HepG2 (cell line): Measurements from ENCODE around the gene SNHG17. TPM values are rescaled to one million over a fixed set of nuclear protein-coding genes. Genes with fewer than 3 reads are reported as not detected.

ENCODE experiments used
- BCL6 ChIP-seq: IDR thresholded peaks from 2 replicates; pipeline ENCODE4 v1.6.1; 2016; ENCODE audit warnings: missing genetic modification reagents, missing compliant biosample characterization
- ETV5 ChIP-seq: IDR thresholded peaks from 2 replicates; pipeline ENCODE4 v1.6.1; 2018; ENCODE audit warnings: missing biosample characterization, missing genetic modification reagents, inconsistent platforms, borderline replicate concordance
- HIVEP1 ChIP-seq: sonication (generic); formaldehyde crosslinking; IDR thresholded peaks from 2 replicates; pipeline ENCODE4 v1.4.0; 2020; ENCODE audit warnings: mild to moderate bottlenecking, missing genetic modification reagents
- HOXA5 ChIP-seq: sonication (generic); formaldehyde crosslinking; IDR thresholded peaks from 2 replicates; pipeline ENCODE4 v1.4.0; 2020; ENCODE audit warnings: missing genetic modification reagents
- REPIN1 ChIP-seq: sonication (generic); formaldehyde crosslinking; IDR thresholded peaks from 2 replicates; pipeline ENCODE4 v1.8.0; 2022; ENCODE audit warnings: missing genetic modification reagents, low read depth, mild to moderate bottlenecking, borderline replicate concordance
- SNAPC4 ChIP-seq: sonication (generic); formaldehyde crosslinking; IDR thresholded peaks from 2 replicates; pipeline ENCODE4 v1.4.0; 2020; ENCODE audit warnings: mild to moderate bottlenecking, missing genetic modification reagents
- ZBTB10 ChIP-seq: sonication (generic); formaldehyde crosslinking; IDR thresholded peaks from 2 replicates; pipeline ENCODE4 v1.4.0; 2020; ENCODE audit warnings: missing genetic modification reagents, borderline replicate concordance
- ZBTB38 ChIP-seq: sonication (generic); formaldehyde crosslinking; IDR thresholded peaks from 2 replicates; pipeline ENCODE4 v1.5.1; 2020; ENCODE audit warnings: mild to moderate bottlenecking, missing genetic modification reagents
- ZNF761 ChIP-seq: sonication (generic); formaldehyde crosslinking; conservative IDR thresholded peaks from 2 replicates; pipeline ENCODE4 v1.4.0; 2020; ENCODE audit warnings: mild to moderate bottlenecking, missing genetic modification reagents
- ZSCAN30 ChIP-seq: sonication (generic); formaldehyde crosslinking; IDR thresholded peaks from 2 replicates; pipeline ENCODE4 v1.5.0; 2020; ENCODE audit warnings: mild to moderate bottlenecking, missing genetic modification reagents
- polyA plus RNA-seq, 8 experiments: library from polyadenylated mRNA; depleted of rRNA in 3 of 8; stranded (reverse) in 7 of 8; unstranded in 1 of 8; fragments of >200 nt; fragmentation: Illumina TruSeq in 4 of 8; extraction: Trizol in 4 of 8; gene quantifications; 2 replicates each; pipeline versions ENCODE4 v1.2.1 to v1.2.3, GENCODE V29; 2011 to 2016; ENCODE audit warnings: low read depth in 4 of 8, missing spikeins in 1 of 8, mixed read lengths in 1 of 8; ENCODE audit not compliant: insufficient read depth in 1 of 8
- total RNA-seq, 5 experiments: library from RNA; depleted of rRNA; stranded (reverse); fragments of >200 nt; fragmentation: Illumina TruSeq; extraction: Trizol; gene quantifications; 2 replicates each; pipeline ENCODE4 v1.2.3, GENCODE V29; 2016; ENCODE audit warnings: low read depth in 1 of 5
- TF ChIP-seq, protein P1 (sequence below): sonication (generic); formaldehyde crosslinking; IDR thresholded peaks from 2 replicates; pipeline ENCODE4 v1.8.0; 2022; ENCODE audit warnings: mild to moderate bottlenecking, missing genetic modification reagents; ENCODE audit not compliant: insufficient replicate concordance
- TF ChIP-seq, protein P2 (sequence below): sonication (generic); formaldehyde crosslinking; IDR thresholded peaks from 2 replicates; pipeline ENCODE4 v1.4.0; 2020; ENCODE audit warnings: missing genetic modification reagents
- TF ChIP-seq, protein P3 (sequence below): sonication (generic); formaldehyde crosslinking; IDR thresholded peaks from 2 replicates; pipeline ENCODE4 v1.4.0; 2020; ENCODE audit warnings: missing genetic modification reagents

Gene SNHG17
- total and polyA plus RNA-seq, 2 of the 13 experiments (the other 11 are each of a cell fraction or from before 2014, with no cell fraction given) = 26.2 to 41.2 TPM

DNA sequence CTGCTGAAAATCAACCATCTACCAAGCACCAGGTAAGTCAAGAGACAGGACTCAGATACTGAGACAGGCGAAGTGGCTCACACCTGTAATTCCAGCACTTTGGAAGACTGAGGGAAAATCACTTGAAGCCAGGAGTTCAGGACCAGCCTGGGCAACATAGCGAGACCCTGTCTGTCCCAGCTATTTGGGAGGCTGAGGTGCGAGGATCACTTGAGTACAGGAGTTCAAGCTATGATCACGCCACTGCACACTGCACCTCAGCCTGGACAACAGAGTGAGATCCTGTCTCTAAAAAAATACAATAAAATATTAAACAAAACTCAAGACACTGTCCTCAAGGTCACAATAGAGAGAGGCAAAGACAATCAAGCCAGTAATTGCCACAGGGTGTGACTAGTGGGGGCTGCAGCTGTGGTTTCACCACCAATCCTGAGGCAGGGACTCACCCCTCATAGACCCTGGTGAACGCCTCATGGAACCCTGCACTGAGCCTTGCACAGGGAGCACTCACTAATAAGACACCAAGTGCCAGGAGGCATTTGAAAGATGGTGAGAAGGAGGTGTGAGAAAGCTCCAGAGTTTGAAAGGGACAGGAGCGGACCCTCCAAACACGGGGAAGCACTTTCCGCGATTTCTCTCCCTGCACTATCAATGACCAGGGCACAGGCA is 1.7 kb downstream of the SNHG17 start (continued):
- TF ChIP-seq ZBTB38 (CRISPR knock-in tag) = 0 out of 2 replicates have a peak, but pooled peaks have one; percentile 16
- no peak for TF ChIP-seq REPIN1 (CRISPR knock-in tag)
- TF ChIP-seq, protein P1, sequence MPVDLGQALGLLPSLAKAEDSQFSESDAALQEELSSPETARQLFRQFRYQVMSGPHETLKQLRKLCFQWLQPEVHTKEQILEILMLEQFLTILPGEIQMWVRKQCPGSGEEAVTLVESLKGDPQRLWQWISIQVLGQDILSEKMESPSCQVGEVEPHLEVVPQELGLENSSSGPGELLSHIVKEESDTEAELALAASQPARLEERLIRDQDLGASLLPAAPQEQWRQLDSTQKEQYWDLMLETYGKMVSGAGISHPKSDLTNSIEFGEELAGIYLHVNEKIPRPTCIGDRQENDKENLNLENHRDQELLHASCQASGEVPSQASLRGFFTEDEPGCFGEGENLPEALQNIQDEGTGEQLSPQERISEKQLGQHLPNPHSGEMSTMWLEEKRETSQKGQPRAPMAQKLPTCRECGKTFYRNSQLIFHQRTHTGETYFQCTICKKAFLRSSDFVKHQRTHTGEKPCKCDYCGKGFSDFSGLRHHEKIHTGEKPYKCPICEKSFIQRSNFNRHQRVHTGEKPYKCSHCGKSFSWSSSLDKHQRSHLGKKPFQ = no peak
- TF ChIP-seq, protein P2, sequence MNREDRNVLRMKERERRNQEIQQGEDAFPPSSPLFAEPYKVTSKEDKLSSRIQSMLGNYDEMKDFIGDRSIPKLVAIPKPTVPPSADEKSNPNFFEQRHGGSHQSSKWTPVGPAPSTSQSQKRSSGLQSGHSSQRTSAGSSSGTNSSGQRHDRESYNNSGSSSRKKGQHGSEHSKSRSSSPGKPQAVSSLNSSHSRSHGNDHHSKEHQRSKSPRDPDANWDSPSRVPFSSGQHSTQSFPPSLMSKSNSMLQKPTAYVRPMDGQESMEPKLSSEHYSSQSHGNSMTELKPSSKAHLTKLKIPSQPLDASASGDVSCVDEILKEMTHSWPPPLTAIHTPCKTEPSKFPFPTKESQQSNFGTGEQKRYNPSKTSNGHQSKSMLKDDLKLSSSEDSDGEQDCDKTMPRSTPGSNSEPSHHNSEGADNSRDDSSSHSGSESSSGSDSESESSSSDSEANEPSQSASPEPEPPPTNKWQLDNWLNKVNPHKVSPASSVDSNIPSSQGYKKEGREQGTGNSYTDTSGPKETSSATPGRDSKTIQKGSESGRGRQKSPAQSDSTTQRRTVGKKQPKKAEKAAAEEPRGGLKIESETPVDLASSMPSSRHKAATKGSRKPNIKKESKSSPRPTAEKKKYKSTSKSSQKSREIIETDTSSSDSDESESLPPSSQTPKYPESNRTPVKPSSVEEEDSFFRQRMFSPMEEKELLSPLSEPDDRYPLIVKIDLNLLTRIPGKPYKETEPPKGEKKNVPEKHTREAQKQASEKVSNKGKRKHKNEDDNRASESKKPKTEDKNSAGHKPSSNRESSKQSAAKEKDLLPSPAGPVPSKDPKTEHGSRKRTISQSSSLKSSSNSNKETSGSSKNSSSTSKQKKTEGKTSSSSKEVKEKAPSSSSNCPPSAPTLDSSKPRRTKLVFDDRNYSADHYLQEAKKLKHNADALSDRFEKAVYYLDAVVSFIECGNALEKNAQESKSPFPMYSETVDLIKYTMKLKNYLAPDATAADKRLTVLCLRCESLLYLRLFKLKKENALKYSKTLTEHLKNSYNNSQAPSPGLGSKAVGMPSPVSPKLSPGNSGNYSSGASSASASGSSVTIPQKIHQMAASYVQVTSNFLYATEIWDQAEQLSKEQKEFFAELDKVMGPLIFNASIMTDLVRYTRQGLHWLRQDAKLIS (CRISPR knock-in tag) = no peak
- TF ChIP-seq, protein P3, sequence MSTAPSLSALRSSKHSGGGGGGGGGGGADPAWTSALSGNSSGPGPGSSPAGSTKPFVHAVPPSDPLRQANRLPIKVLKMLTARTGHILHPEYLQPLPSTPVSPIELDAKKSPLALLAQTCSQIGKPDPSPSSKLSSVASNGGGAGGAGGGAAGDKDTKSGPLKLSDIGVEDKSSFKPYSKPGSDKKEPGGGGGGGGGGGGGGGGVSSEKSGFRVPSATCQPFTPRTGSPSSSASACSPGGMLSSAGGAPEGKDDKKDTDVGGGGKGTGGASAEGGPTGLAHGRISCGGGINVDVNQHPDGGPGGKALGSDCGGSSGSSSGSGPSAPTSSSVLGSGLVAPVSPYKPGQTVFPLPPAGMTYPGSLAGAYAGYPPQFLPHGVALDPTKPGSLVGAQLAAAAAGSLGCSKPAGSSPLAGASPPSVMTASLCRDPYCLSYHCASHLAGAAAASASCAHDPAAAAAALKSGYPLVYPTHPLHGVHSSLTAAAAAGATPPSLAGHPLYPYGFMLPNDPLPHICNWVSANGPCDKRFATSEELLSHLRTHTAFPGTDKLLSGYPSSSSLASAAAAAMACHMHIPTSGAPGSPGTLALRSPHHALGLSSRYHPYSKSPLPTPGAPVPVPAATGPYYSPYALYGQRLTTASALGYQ = no peak
- no peak for TF ChIP-seq BCL6
- no peak for TF ChIP-seq ETV5 (CRISPR knock-in tag)
- TF ChIP-seq HIVEP1 = 0 out of 2 replicates have a peak, but pooled peaks have one; percentile 25
- no peak for TF ChIP-seq SNAPC4 (CRISPR knock-in tag)
- no peak for TF ChIP-seq ZSCAN30 (CRISPR knock-in tag)
- no peak for TF ChIP-seq HOXA5
- no peak for TF ChIP-seq ZNF761 (CRISPR knock-in tag)
- TF ChIP-seq ZBTB10 = no peak
